IPS-15b (cell line): Measurements from ENCODE around the gene LEPROT.

Experiments used
- H3K27me3 ChIP-seq: one replicate; pipeline ENCODE4 v1.6.1; 2013; ENCODE audit warnings: low read length; ENCODE audit not compliant: control insufficient read depth, insufficient read depth
- H3K36me3 ChIP-seq: one replicate; pipeline ENCODE4 v1.6.1; 2013; ENCODE audit warnings: low read length; ENCODE audit not compliant: control insufficient read depth, insufficient read depth
- H3K4me1 ChIP-seq: one replicate; pipeline ENCODE4 v1.6.1; 2013; ENCODE audit warnings: mild to moderate bottlenecking, low read length; ENCODE audit not compliant: control insufficient read depth, insufficient read depth
- H3K4me3 ChIP-seq: one replicate; pipeline ENCODE4 v1.5.1; 2013; ENCODE audit warnings: low read depth, low read length
- H3K9ac ChIP-seq: one replicate; pipeline ENCODE4 v1.6.1; 2013; ENCODE audit warnings: low read depth, mild to moderate bottlenecking, low read length
- H3K9me3 ChIP-seq: one replicate; pipeline ENCODE4 v1.6.1; 2013; ENCODE audit warnings: mild to moderate bottlenecking, low read length; ENCODE audit not compliant: control insufficient read depth, insufficient read depth

Gene LEPROT

GRCh38 chr1:65416767-65417166 lies 3.7 kb upstream of the LEPROT start:
- no peaks in the 10 kb centered on the region for H3K36me3 ChIP-seq
- peaks cover 8% of the 10 kb centered on the region for H3K4me1 ChIP-seq
- H3K9me3 ChIP-seq = no peaks in the 10 kb centered on the region
- H3K27me3 ChIP-seq = no peaks in the 10 kb centered on the region
- H3K4me3 ChIP-seq = no peak overlapping the region
- H3K9ac ChIP-seq = no peak overlapping the region

DNA sequence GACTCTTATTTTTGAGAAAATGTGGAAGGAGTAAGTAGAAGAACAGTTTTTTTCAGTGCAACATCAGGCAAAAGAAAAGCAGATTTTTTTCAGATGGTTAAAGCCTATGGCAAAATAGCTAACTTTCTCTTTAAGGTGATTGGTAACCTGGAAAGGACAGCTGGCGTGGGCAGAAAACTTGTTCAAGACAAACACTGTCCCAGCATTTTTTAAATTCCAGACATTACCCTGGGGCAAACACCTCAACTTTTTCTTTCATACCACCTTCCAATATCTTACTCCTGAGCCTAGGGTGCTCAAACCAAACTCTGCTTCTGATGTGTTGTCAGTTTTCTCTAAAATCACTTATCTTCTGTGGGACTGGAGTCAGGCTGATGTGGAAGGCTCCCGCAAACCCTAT lies 2.7 kb upstream of the LEPROT start:
- H3K27me3 ChIP-seq = no peaks in the 10 kb centered on the region
- no peaks in the 10 kb centered on the region for H3K9me3 ChIP-seq
- no peak overlapping the region for H3K9ac ChIP-seq
- no peaks in the 10 kb centered on the region for H3K36me3 ChIP-seq
- peaks cover 9% of the 10 kb centered on the region for H3K4me1 ChIP-seq
- H3K4me3 ChIP-seq = no peak overlapping the region

- no peak overlapping the region for H3K9ac ChIP-seq
- H3K4me3 ChIP-seq = peak overlapping the region; percentile 84
- no peaks in the 10 kb centered on the region for H3K27me3 ChIP-seq
- no peaks in the 10 kb centered on the region for H3K36me3 ChIP-seq
- peaks cover 9% of the 10 kb centered on the region for H3K4me1 ChIP-seq
- H3K9me3 ChIP-seq = no peaks in the 10 kb centered on the region
These were observed 1.8 kb upstream of the LEPROT start for GRCh38 chr1:65418522-65419185.

GRCh38 chr1:65419681-65420589 lies 533 bp upstream of the LEPROT start:
- peaks cover 9% of the 10 kb centered on the region for H3K4me1 ChIP-seq
- H3K9me3 ChIP-seq = no peaks in the 10 kb centered on the region
- no peaks in the 10 kb centered on the region for H3K36me3 ChIP-seq
- peak overlapping the region; percentile 84 for H3K4me3 ChIP-seq
- peak overlapping the region; percentile 42 for H3K9ac ChIP-seq
- no peaks in the 10 kb centered on the region for H3K27me3 ChIP-seq

DNA sequence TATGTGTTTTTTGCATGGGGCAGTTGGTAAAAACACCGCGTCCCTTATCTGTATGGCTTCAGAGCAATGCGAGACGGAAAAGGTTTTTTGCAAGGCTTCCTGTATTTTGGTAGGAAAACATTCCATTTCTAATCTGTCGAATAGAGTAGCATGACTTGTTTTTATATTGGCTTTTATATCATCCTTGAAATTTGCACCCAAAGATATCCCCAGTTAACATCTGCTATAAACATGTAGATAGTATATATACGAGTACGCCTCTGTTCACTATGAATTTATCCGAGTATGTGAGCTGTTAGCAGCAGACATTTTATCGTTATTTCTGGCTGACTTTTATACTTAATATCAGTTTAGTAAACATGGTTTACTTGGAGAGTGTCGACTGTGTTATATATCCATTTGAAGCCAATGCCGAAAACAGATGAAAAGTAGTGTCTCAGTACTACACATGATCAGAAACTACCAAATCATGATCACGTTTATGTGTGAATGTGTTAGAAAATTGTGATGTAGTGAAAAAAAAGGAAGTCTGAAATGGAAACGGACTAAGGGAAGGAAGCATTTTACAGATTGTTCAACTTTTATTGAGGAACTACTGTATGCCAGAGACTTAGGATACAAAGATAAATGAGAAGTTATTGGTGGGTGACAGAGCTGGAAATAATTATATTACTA lies 1.0 kb downstream of the LEPROT start:
- Histone ChIP-seq H3K4me1 (peaks cover 21% of the 10 kb centered on the region), H3K9me3 (no peaks in the 10 kb centered on the region), H3K4me3 (peak overlapping the region; percentile 88), H3K9ac (peak overlapping the region; percentile 84), H3K27me3 (no peaks in the 10 kb centered on the region), H3K36me3 (no peaks in the 10 kb centered on the region)

- Histone ChIP-seq H3K4me3 (peak overlapping the region; percentile 88), H3K4me1 (peaks cover 22% of the 10 kb centered on the region), H3K27me3 (no peaks in the 10 kb centered on the region), H3K36me3 (no peaks in the 10 kb centered on the region), H3K9me3 (no peaks in the 10 kb centered on the region), H3K9ac (no peak overlapping the region)
These were observed 2.1 kb downstream of the LEPROT start for GRCh38 chr1:65422241-65423203.

GRCh38 chr1:65423884-65424572 lies 3.6 kb downstream of the LEPROT start:
- Histone ChIP-seq H3K4me3 (no peak overlapping the region), H3K4me1 (peaks cover 18% of the 10 kb centered on the region), H3K9ac (no peak overlapping the region), H3K9me3 (no peaks in the 10 kb centered on the region), H3K36me3 (no peaks in the 10 kb centered on the region), H3K27me3 (no peaks in the 10 kb centered on the region)

DNA sequence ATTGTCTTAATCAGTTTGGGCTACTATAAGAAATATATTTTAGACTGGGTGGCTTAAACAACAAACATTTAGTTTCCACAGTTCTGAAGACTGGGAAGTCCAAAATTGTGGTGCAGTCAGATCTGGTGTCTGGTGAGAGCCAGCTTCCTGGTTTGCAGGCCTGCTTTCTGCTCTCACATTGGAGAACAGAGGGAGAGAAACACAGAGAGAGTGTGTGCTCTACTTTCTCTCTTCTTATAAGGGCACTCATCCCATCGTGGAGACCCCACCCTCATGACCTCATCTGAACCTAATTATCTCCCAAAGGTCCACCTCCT lies 4.1 kb downstream of the LEPROT start:
- H3K27me3 ChIP-seq = no peaks in the 10 kb centered on the region
- H3K9me3 ChIP-seq = no peaks in the 10 kb centered on the region
- H3K36me3 ChIP-seq = no peaks in the 10 kb centered on the region
- H3K4me3 ChIP-seq = no peak overlapping the region
- peaks cover 15% of the 10 kb centered on the region for H3K4me1 ChIP-seq
- H3K9ac ChIP-seq = no peak overlapping the region

DNA sequence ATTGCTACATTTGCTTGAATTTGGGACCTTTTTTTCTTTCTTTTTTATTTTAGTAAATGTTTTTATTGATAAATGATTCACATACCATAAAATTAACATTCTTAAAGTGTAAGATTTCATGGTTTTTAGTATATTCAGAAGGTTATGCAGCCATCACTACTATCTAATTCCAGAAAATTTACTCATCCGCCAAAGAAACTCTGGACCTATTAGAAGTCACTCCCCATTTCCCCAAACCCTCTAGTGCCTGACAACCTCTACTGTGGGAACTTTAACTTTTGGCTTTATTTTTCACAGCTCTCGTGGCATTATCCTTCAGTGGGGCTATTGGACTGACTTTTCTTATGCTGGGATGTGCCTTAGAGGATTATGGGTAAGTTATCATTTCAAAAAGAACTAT lies 4.5 kb downstream of the LEPROT start:
- Histone ChIP-seq H3K4me3 (no peak overlapping the region), H3K9me3 (no peaks in the 10 kb centered on the region), H3K27me3 (no peaks in the 10 kb centered on the region), H3K4me1 (peaks cover 15% of the 10 kb centered on the region), H3K9ac (no peak overlapping the region), H3K36me3 (no peaks in the 10 kb centered on the region)

DNA sequence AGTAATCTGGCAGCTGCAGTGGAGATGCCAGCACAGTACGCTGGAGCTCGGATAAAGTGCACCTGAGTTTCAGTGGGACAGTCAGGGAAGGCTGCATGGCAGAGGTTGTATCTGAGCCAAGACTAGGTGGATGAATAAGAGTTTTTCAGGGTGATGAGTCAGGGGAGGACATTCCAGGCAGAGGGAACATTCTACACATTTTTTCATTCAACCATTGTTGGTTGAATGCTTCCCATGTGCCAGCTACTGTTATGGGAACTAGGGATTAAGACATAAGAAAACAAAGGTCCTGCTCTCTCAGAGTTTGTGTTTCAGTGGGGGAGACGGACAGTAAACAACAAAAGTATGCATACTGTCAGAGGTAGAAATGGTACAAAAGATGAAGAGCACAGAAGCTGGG lies 5.2 kb downstream of the LEPROT start:
- H3K9ac ChIP-seq = no peak overlapping the region
- no peaks in the 10 kb centered on the region for H3K36me3 ChIP-seq
- H3K27me3 ChIP-seq = no peaks in the 10 kb centered on the region
- no peaks in the 10 kb centered on the region for H3K9me3 ChIP-seq
- H3K4me3 ChIP-seq = no peak overlapping the region
- H3K4me1 ChIP-seq = peaks cover 15% of the 10 kb centered on the region

- Histone ChIP-seq H3K4me3 (no peak overlapping the region), H3K27me3 (no peaks in the 10 kb centered on the region), H3K9ac (no peak overlapping the region), H3K9me3 (no peaks in the 10 kb centered on the region), H3K36me3 (no peaks in the 10 kb centered on the region), H3K4me1 (peaks cover 28% of the 10 kb centered on the region)
These were observed 8.6 kb downstream of the LEPROT start for GRCh38 chr1:65429078-65429477.
